Measurements from ENCODE around the gene KNCN. TPM values are rescaled to one million over a fixed set of nuclear protein-coding genes. Genes with fewer than 3 reads are reported as not detected.

KNCN gene
- total RNA-seq (not detected), polyA plus RNA-seq (not detected), total RNA-seq (not detected)

DNA sequence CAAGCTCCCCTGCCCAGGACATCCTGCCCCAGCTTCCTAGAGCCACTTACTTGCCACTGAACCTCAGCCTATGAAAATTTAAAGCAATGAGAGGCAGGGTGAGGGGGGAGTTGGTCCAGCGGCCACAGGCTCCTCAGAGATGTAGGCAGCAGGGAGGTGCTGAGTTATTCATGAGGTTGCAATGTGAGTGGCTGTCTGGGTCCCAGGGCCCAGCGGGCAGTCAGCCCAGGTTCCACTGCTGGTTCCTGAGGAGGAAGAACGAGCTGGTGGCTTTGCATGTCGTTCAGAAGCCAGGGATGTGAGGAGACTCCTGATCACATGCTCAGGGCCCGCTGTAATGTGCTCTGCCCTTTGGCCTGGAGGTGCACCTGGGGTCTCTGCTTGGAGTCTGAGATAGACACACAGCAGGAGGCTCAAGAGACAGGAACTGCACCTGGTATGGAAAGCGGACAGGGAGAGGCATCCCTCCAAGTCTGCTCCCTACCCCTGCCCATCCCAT is at the start of gene KNCN:
Gene KNCN, minus strand, starts transcription at position 51 of the 499 bp plus-strand sequence. CDS start 432 bp downstream, outside the sequence.
- DNase-seq (no peak), ATAC-seq (no peak)
- peaks cover 0 to 3% (median 0%) of the 10 kb centered on the region in 11 donors for H3K9me3 Mint-ChIP-seq
- ChIA-PET CTCF (no interaction called here), POLR2A (no interaction called here)
- peaks cover 0 to 16% (median 8%) of the 10 kb centered on the region in 7 donors for H3K4me1 Mint-ChIP-seq
- Histone ChIP-seq H3K9me3 (ENCODE audit: control insufficient read depth in 2 of 3, low read length in 3 of 3) (no peaks in the 10 kb centered on the region), H3K27ac (ENCODE audit: low read depth, low read length) (no peak within 1 kb of the TSS), H3K36me3 (ENCODE audit: control insufficient read depth in 2 of 3, insufficient read depth in 3 of 3, low read length in 3 of 3) (no peaks in the 10 kb centered on the region), H3K4me3 (ENCODE audit: low read length) (no peak within 1 kb of the TSS), H3K27me3 (ENCODE audit: control insufficient read depth in 2 of 2, insufficient read depth in 2 of 2, low read length in 2 of 2) (no peaks in the 10 kb centered on the region), H3K4me1 (ENCODE audit: control insufficient read depth in 2 of 2, insufficient read depth in 2 of 2, low read length in 2 of 2) (peaks cover 0 to 12% of the 10 kb centered on the region in 2 donors)
- H3K27me3 Mint-ChIP-seq: peaks cover 4 to 16% (median 7%) of the 10 kb centered on the region in 5 donors
- H3K27ac Mint-ChIP-seq: no peak within 1 kb of the TSS
- intact Hi-C loops (cut with micrococcal nuclease): no loop called here
- H3K36me3 Mint-ChIP-seq: peaks cover 0 to 3% (median 0%) of the 10 kb centered on the region in 5 donors
- no peak within 1 kb of the TSS for H3K4me3 Mint-ChIP-seq

DNA sequence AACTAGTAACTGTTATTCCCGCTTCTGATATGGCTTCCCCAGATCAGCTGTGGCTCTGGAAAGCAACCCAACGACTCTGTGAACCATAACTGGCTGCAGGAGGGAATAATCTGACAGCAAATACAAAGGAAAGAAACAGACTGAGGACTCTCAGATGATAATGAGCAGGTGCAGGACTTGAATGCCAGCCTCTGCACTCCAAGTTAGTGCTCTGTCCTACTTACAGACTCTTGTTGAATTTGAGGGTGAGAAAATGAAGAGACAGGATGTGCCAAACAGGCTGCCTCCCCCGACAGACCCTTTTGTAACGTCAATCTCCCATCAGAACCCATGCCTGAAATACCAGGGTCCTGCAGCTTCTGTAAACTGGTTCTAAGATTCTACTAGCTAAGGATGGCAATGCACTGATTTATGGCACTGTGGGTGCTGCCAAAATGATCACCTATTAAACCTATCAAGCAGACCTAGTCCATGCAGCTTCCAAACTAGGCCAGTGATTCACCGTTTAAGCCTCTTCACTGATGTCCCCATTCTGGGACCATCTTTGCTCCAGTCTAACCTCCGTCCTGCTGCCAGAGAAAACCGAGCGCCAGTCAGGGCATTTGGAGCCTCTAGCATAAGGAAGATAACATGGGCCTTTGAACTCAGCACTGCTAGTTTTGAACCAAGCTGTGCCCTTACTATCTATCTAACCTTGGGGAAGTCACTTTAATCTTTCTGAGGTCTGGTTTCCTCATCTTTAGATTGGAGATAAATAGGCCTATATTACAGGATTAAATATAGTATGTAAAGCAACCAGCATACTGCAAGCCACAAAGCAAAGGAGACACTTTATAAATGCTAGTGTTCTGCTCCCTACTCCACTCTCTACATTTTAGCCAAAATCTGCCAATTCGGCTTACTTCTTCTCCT is 47.9 kb upstream of the KNCN start:
- Histone ChIP-seq H3K4me3 (ENCODE audit: low read length) (no peak overlapping the region), H3K9me3 (ENCODE audit: control insufficient read depth in 2 of 3, low read length in 3 of 3) (no peaks in the 10 kb centered on the region), H3K4me1 (ENCODE audit: control insufficient read depth in 2 of 2, insufficient read depth in 2 of 2, low read length in 2 of 2) (peaks cover 23 to 37% of the 10 kb centered on the region in 2 donors), H3K27me3 (ENCODE audit: control insufficient read depth in 2 of 2, insufficient read depth in 2 of 2, low read length in 2 of 2) (no peaks in the 10 kb centered on the region), H3K36me3 (ENCODE audit: control insufficient read depth in 2 of 3, insufficient read depth in 3 of 3, low read length in 3 of 3) (no peaks in the 10 kb centered on the region), H3K27ac (ENCODE audit: low read depth, low read length) (no peak overlapping the region)
- H3K27me3 Mint-ChIP-seq: no peaks in the 10 kb centered on the region
- no peaks in the 10 kb centered on the region for H3K9me3 Mint-ChIP-seq
- peak overlapping the region in 4 of 10 donors; percentile 7 to 28 (median 17) for H3K4me3 Mint-ChIP-seq
- peaks cover 0 to 45% (median 3%) of the 10 kb centered on the region in 5 donors for H3K36me3 Mint-ChIP-seq
- intact Hi-C loops (cut with micrococcal nuclease): loop anchor here in 1 of 2 donors (2.0 kb wide), 1 partner anchor 17 kb away; no protein-coding TSS in a partner anchor
- POLR2A ChIA-PET: interaction anchor here (0.6 to 1.7 kb wide), 2 partner anchors 9 to 63 kb away, joined by 4 to 5 read pairs; no protein-coding TSS in a partner anchor
- peak overlapping the region in 7 of 9 donors; percentile 6 to 76 (median 41) for H3K27ac Mint-ChIP-seq
- H3K4me1 Mint-ChIP-seq: peaks cover 52 to 90% (median 73%) of the 10 kb centered on the region in 7 donors
- CTCF ChIA-PET: interaction anchor here (1.4 kb wide), 1 partner anchor 9 kb away, joined by 3 read pairs; no protein-coding TSS in a partner anchor
- DNase-seq: no peak
- no peak for ATAC-seq

- Mint-ChIP-seq H3K4me1 (peaks cover 45 to 89% (median 61%) of the 10 kb centered on the region in 7 donors), H3K27ac (peak overlapping the region in 2 of 9 donors; percentile 4 to 58), H3K36me3 (peaks cover 16 to 65% (median 21%) of the 10 kb centered on the region in 5 donors), H3K9me3 (no peaks in the 10 kb centered on the region), H3K27me3 (no peaks in the 10 kb centered on the region), H3K4me3 (no peak overlapping the region)
- ChIA-PET POLR2A (no interaction called here), CTCF (no interaction called here)
- H3K4me1 ChIP-seq (ENCODE audit: control insufficient read depth in 2 of 2, insufficient read depth in 2 of 2, low read length in 2 of 2): peaks cover 13 to 35% of the 10 kb centered on the region in 2 donors
- H3K9me3 ChIP-seq (ENCODE audit: control insufficient read depth in 2 of 3, low read length in 3 of 3): no peaks in the 10 kb centered on the region
- H3K36me3 ChIP-seq (ENCODE audit: control insufficient read depth in 2 of 3, insufficient read depth in 3 of 3, low read length in 3 of 3): peaks cover 0 to 21% (median 8%) of the 10 kb centered on the region in 3 experiments
- H3K27ac ChIP-seq (ENCODE audit: low read depth, low read length): no peak overlapping the region
- DNase-seq (no peak), ATAC-seq (no peak)
- intact Hi-C loops (cut with micrococcal nuclease): no loop called here
- H3K27me3 ChIP-seq (ENCODE audit: control insufficient read depth in 2 of 2, insufficient read depth in 2 of 2, low read length in 2 of 2): no peaks in the 10 kb centered on the region
- no peak overlapping the region for H3K4me3 ChIP-seq (ENCODE audit: low read length)
Measured at GRCh38 chr1:46596846-46597245, 45.4 kb upstream of the KNCN start.

DNA sequence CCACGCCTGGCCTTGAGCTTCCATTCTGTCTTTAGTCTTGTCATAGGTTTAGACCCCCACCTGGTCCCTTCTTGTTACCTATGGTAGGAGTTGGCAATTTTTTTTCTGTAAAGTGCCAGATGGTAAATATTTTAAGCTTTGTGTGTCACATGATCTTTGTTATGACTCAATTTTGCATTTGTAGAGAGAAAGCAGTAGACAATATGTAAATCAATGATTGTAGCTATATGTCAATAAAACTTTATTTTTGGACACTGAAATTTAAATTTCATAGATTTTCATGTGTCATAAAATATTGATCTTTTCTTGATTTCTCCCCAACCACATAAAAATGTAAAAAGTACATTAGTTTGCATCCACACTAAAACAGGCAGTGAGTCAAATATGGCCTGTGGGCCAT is 44.6 kb upstream of the KNCN start:
- ATAC-seq (no peak), DNase-seq (no peak)
- no peaks in the 10 kb centered on the region for H3K9me3 Mint-ChIP-seq
- peaks cover 18 to 65% (median 29%) of the 10 kb centered on the region in 5 donors for H3K36me3 Mint-ChIP-seq
- intact Hi-C loops (cut with micrococcal nuclease): no loop called here
- peak overlapping the region in 1 of 9 donors; percentile 39 for H3K27ac Mint-ChIP-seq
- H3K27me3 ChIP-seq (ENCODE audit: control insufficient read depth in 2 of 2, insufficient read depth in 2 of 2, low read length in 2 of 2): no peaks in the 10 kb centered on the region
- H3K9me3 ChIP-seq (ENCODE audit: control insufficient read depth in 2 of 3, low read length in 3 of 3): no peaks in the 10 kb centered on the region
- H3K36me3 ChIP-seq (ENCODE audit: control insufficient read depth in 2 of 3, insufficient read depth in 3 of 3, low read length in 3 of 3): peaks cover 0 to 29% (median 8%) of the 10 kb centered on the region in 3 experiments
- H3K27ac ChIP-seq (ENCODE audit: low read depth, low read length): no peak overlapping the region
- H3K4me3 Mint-ChIP-seq: peak overlapping the region in 2 of 10 donors; percentile 25 to 55
- CTCF ChIA-PET: no interaction called here
- peaks cover 13 to 35% of the 10 kb centered on the region in 2 donors for H3K4me1 ChIP-seq (ENCODE audit: control insufficient read depth in 2 of 2, insufficient read depth in 2 of 2, low read length in 2 of 2)
- H3K4me1 Mint-ChIP-seq: peaks cover 38 to 88% (median 56%) of the 10 kb centered on the region in 7 donors
- H3K27me3 Mint-ChIP-seq: no peaks in the 10 kb centered on the region
- H3K4me3 ChIP-seq (ENCODE audit: low read length): no peak overlapping the region
- POLR2A ChIA-PET: no interaction called here

GRCh38 chr1:46595127-46595526 is 43.7 kb upstream of the KNCN start:
- DNase-seq (no peak), ATAC-seq (peak; percentile 74)
- peaks cover 0 to 38% (median 8%) of the 10 kb centered on the region in 3 experiments for H3K36me3 ChIP-seq (ENCODE audit: control insufficient read depth in 2 of 3, insufficient read depth in 3 of 3, low read length in 3 of 3)
- Mint-ChIP-seq H3K4me3 (peak overlapping the region in 5 of 10 donors; percentile 3 to 55 (median 20)), H3K27me3 (no peaks in the 10 kb centered on the region), H3K27ac (peak overlapping the region in 6 of 9 donors; percentile 2 to 75 (median 33)), H3K9me3 (peaks cover 0 to under 1% (median 0%) of the 10 kb centered on the region in 11 donors), H3K4me1 (peaks cover 33 to 83% (median 52%) of the 10 kb centered on the region in 7 donors), H3K36me3 (peaks cover 24 to 67% (median 38%) of the 10 kb centered on the region in 5 donors)
- H3K27ac ChIP-seq (ENCODE audit: low read depth, low read length): no peak overlapping the region
- ChIA-PET POLR2A (interaction anchor here (2.2 kb wide), 1 partner anchor 8 kb away, joined by 10 read pairs; the partner anchor contains the start of gene MKNK1), CTCF (no interaction called here)
- peaks cover 13 to 30% of the 10 kb centered on the region in 2 donors for H3K4me1 ChIP-seq (ENCODE audit: control insufficient read depth in 2 of 2, insufficient read depth in 2 of 2, low read length in 2 of 2)
- intact Hi-C loops (cut with micrococcal nuclease): loop anchor here in 1 of 2 donors (1.0 kb wide), 1 partner anchor 9 kb away; the partner anchor contains the start of gene MKNK1
- no peaks in the 10 kb centered on the region for H3K9me3 ChIP-seq (ENCODE audit: control insufficient read depth in 2 of 3, low read length in 3 of 3)
- H3K4me3 ChIP-seq (ENCODE audit: low read length): no peak overlapping the region
- H3K27me3 ChIP-seq (ENCODE audit: control insufficient read depth in 2 of 2, insufficient read depth in 2 of 2, low read length in 2 of 2): no peaks in the 10 kb centered on the region

- H3K4me3 Mint-ChIP-seq: peak overlapping the region in 1 of 10 donors; percentile 55
- peaks cover 35 to 76% (median 49%) of the 10 kb centered on the region in 5 donors for H3K36me3 Mint-ChIP-seq
- Histone ChIP-seq H3K4me3 (ENCODE audit: low read length) (no peak overlapping the region), H3K9me3 (ENCODE audit: control insufficient read depth in 2 of 3, low read length in 3 of 3) (no peaks in the 10 kb centered on the region), H3K4me1 (ENCODE audit: control insufficient read depth in 2 of 2, insufficient read depth in 2 of 2, low read length in 2 of 2) (peaks cover 13 to 20% of the 10 kb centered on the region in 2 donors), H3K36me3 (ENCODE audit: control insufficient read depth in 2 of 3, insufficient read depth in 3 of 3, low read length in 3 of 3) (peaks cover 0 to 49% (median 8%) of the 10 kb centered on the region in 3 experiments), H3K27ac (ENCODE audit: low read depth, low read length) (no peak overlapping the region), H3K27me3 (ENCODE audit: control insufficient read depth in 2 of 2, insufficient read depth in 2 of 2, low read length in 2 of 2) (no peaks in the 10 kb centered on the region)
- H3K27me3 Mint-ChIP-seq: no peaks in the 10 kb centered on the region
- no peak for DNase-seq
- CTCF ChIA-PET: no interaction called here
- POLR2A ChIA-PET: interaction anchor here (2.2 kb wide), 1 partner anchor 10 kb away, joined by 10 read pairs; the partner anchor contains the start of gene MKNK1
- peak overlapping the region in 1 of 9 donors; percentile 75 for H3K27ac Mint-ChIP-seq
- peaks cover 0 to 10% (median 0%) of the 10 kb centered on the region in 11 donors for H3K9me3 Mint-ChIP-seq
- H3K4me1 Mint-ChIP-seq: peaks cover 24 to 73% (median 47%) of the 10 kb centered on the region in 7 donors
- no peak for ATAC-seq
- intact Hi-C loops (cut with micrococcal nuclease): no loop called here
Measured at GRCh38 chr1:46594063-46594462, 42.6 kb upstream of the KNCN start.
